ENCODE results near the gene SP1.
"Not testable (repeated sequence)": the region's sequence is repeated elsewhere in the genome, so short reads cannot be mapped to it uniquely, and the experiment has no call there.

SP1 gene

GRCh38 chr12:53379389-53380103 is 430 bp upstream of the SP1 start:
- intact Hi-C loops (cut with DNase I; ENCODE audit: low total_unique reads): no loop called here

DNA sequence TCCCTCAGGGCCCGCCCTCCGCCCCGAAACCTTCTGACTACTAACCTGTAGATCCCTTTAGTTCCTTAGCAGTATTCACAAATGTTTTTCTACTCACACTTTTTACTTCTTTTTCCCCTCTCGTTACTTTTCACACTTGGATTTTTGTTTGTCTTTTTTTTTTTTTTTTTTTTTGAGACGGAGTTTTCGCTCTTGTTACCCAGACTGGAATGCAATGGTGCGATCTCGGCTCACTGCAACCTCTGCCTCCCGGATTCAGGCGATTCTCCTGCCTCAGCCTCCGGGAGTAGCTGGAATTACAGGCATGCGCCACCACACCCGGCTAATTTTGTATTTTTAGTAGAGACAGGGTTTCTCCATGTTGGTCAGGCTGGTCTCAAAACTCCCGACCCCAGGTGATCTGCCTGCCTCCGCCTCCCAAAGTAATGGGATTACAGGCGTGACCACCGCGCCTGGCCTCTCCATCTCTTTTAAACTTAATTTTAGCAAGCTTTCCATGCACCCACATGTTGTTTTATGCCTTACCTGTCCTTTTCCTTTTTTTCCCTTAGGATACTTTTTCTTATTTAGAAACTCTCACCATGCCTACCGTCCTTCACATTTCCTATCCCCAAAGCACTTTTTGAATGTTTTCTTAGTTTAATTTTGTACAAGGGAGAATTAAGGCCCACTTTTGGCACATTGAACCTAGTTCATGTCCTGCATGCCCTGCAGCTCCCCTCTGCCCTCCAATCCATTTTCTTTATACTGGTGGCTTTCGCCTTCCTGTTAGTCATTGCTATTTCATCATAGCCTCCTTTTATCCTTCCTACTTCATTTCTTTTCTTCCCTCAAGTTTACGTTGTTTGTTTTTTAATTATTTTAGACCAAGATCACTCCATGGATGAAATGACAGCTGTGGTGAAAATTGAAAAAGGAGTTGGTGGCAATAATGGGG is 1.1 kb downstream of the SP1 start:
- intact Hi-C loops (cut with DNase I; ENCODE audit: low total_unique reads): no loop called here
- peaks cover 0 to 58% (median 48%) of the 10 kb centered on the region in 4 donors for H3K4me1 ChIP-seq

More at GRCh38 chr12:53379389-53380103, 430 bp upstream of the SP1 start:
- DNase-seq: peak; percentile 100
- Histone ChIP-seq H3K4me1 (peaks cover 0 to 43% (median 34%) of the 10 kb centered on the region in 4 donors), H3K4me3 (peak overlapping the region; percentile 74 to 75), H3K9me3 (no peaks in the 10 kb centered on the region), H3K36me3 (peaks cover 26 to 30% (median 28%) of the 10 kb centered on the region in 3 donors), H3K27me3 (no peaks in the 10 kb centered on the region), H3K27ac (peak overlapping the region; percentile 95 to 98)
- no peak for TF ChIP-seq CTCF (IDR thresholded peaks at IDR 0.05)

GRCh38 chr12:53381731-53382630 is 2.0 kb downstream of the SP1 start:
- TF ChIP-seq CTCF (IDR thresholded peaks at IDR 0.05): peak in 1 of 2 experiments; percentile 34
- peak overlapping the region; percentile 74 to 75 for H3K4me3 ChIP-seq
- H3K4me1 ChIP-seq: peaks cover 0 to 68% (median 52%) of the 10 kb centered on the region in 4 donors
- DNase-seq: peak; percentile 64 to 76
- H3K36me3 ChIP-seq: peaks cover 36 to 41% (median 39%) of the 10 kb centered on the region in 3 donors
- no peaks in the 10 kb centered on the region for H3K27me3 ChIP-seq
- H3K9me3 ChIP-seq: no peaks in the 10 kb centered on the region
- H3K27ac ChIP-seq: peak overlapping the region; percentile 93 to 98
- intact Hi-C loops (cut with DNase I; ENCODE audit: low total_unique reads): no loop called here

More for the DNA sequence above, 1.1 kb downstream of the SP1 start:
- Histone ChIP-seq H3K27ac (peak overlapping the region; percentile 93 to 98), H3K27me3 (no peaks in the 10 kb centered on the region), H3K36me3 (peaks cover 36 to 41% (median 39%) of the 10 kb centered on the region in 3 donors), H3K4me3 (peak overlapping the region; percentile 74 to 75), H3K9me3 (no peaks in the 10 kb centered on the region)
- DNase-seq: peak in 1 of 2 donors; percentile 39
- TF ChIP-seq CTCF (IDR thresholded peaks at IDR 0.05): no peak

DNA sequence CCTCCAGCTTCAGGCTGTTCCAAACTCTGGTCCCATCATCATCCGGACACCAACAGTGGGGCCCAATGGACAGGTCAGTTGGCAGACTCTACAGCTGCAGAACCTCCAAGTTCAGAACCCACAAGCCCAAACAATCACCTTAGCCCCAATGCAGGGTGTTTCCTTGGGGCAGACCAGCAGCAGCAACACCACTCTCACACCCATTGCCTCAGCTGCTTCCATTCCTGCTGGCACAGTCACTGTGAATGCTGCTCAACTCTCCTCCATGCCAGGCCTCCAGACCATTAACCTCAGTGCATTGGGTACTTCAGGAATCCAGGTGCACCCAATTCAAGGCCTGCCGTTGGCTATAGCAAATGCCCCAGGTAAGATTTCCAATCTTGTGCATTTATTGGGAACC is 3.3 kb downstream of the SP1 start:
- peaks cover 36 to 41% (median 39%) of the 10 kb centered on the region in 3 donors for H3K36me3 ChIP-seq
- intact Hi-C loops (cut with DNase I; ENCODE audit: low total_unique reads): no loop called here
- H3K27me3 ChIP-seq: no peaks in the 10 kb centered on the region
- H3K4me3 ChIP-seq: peak overlapping the region; percentile 24 to 75
- no peak for DNase-seq
- H3K9me3 ChIP-seq: no peaks in the 10 kb centered on the region
- TF ChIP-seq CTCF (IDR thresholded peaks at IDR 0.05): no peak
- peaks cover 0 to 80% (median 61%) of the 10 kb centered on the region in 4 donors for H3K4me1 ChIP-seq
- peak overlapping the region in 1 of 2 donors; percentile 93 for H3K27ac ChIP-seq

DNA sequence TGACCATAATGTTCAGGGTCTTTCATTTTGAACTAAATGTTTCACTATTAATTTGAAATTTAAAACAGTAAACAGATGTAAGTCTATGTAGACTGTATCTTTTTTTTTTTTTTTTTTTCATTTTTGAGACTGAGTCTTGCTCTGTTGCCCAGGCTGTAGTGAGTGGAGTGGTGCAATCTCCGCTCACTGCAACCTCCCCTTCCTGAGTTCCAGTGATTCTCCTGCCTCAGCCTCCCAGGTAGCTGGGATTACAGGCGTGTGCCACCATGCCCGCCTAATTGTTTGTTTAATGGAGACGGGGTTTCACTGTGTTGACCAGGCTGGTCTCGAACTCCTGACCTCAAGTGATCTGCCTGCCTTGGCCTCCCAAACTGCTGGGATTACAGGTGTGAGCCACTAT is 6.4 kb downstream of the SP1 start:
- intact Hi-C loops (cut with DNase I; ENCODE audit: low total_unique reads); H3K27me3 ChIP-seq; H3K9me3 ChIP-seq: not testable (repeated sequence)
- peaks cover 0 to 100% (median 78%) of the 10 kb centered on the region in 4 donors for H3K4me1 ChIP-seq
- peak overlapping the region; percentile 9 to 75 for H3K4me3 ChIP-seq
- peak in 1 of 2 donors; percentile 45 for DNase-seq
- peaks cover 36 to 41% (median 39%) of the 10 kb centered on the region in 3 donors for H3K36me3 ChIP-seq
- H3K27ac ChIP-seq: peak overlapping the region in 1 of 2 donors; percentile 54

Data from tibial artery (tissue), 4 donors.